GM19467 (cell line): Measurements from ENCODE around the gene SLC6A16.
"Not testable (repeated sequence)": the region's sequence is repeated elsewhere in the genome, so short reads cannot be mapped to it uniquely, and the experiment has no call there.

Experiments
- ATAC-seq: cut with Tn5 transposase; IDR thresholded peaks from one replicate; pipeline ENCODE4 v1.9.1; 2021; ENCODE audit warnings: mild to moderate bottlenecking, moderate library complexity; ENCODE audit not compliant: unreplicated experiment

SLC6A16 gene

DNA sequence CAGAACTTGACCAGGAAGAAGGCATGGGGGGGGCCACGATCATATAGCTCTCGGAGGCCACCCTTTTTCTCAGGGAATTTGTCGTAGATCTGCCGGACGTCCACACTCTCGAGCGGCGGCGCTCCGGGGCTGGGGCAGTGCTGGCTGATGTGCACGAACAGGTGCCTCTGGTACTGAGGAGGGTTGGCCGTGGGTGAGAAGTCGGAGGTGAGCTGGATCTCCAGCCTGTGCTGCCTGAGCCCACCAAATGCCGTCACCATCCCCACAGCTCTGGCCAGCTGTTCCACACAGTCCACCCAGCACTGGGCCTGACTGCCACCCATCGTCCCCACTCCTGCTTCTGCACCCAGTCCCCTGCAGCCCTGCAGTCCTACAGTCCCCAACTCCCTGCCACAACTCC is 22.2 kb upstream of the SLC6A16 start:
- ATAC-seq, result no peak

GRCh38 chr19:49344505-49345423 is 19.8 kb upstream of the SLC6A16 start:
- ATAC-seq, result no peak

- no peak for ATAC-seq
Observed at GRCh38 chr19:49343123-49343522, 18.1 kb upstream of the SLC6A16 start.

- no peak for ATAC-seq
Observed at GRCh38 chr19:49342291-49342721, 17.3 kb upstream of the SLC6A16 start.

DNA sequence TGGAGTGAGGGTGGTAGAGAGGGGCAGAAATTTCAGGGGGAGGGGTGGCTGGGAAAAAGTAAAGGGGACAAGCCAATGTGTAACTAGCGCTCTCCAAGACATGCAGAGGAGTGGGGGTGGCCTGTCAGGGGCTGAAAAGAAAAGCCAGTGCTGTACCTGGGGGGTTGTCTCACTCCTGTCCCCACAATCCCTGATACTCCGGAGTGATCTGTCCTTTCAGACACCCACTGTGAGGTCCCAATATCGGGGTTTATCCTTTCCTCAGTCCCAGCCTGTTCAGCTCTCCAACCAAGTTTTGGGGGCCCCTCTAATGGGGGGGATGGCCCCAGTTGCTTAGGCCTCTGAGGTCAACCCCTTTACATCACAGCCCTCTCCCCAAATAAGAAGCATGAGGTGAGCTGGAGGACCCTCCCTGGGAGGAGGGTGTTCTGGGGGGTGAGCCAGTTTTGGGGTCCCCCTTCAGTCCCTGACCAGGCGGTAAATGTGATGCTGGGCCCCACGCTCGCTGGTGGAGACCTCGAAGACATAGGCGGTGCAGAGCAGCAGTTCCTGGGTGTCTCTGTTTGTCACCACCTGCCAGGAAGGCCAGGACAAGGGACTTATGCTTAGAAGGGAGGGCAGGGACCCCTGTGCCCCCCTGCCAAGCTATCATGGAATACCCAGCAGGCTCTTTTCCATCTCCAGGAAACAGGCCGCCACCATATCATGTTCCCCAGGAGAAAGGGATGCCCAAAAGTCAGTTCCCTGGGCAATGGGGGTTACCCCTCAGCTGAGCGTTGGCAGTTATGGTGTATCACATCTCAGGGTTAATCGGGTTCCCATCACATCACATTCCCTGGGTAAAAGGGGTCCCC is 16.1 kb upstream of the SLC6A16 start:
- ATAC-seq, result no peak

DNA sequence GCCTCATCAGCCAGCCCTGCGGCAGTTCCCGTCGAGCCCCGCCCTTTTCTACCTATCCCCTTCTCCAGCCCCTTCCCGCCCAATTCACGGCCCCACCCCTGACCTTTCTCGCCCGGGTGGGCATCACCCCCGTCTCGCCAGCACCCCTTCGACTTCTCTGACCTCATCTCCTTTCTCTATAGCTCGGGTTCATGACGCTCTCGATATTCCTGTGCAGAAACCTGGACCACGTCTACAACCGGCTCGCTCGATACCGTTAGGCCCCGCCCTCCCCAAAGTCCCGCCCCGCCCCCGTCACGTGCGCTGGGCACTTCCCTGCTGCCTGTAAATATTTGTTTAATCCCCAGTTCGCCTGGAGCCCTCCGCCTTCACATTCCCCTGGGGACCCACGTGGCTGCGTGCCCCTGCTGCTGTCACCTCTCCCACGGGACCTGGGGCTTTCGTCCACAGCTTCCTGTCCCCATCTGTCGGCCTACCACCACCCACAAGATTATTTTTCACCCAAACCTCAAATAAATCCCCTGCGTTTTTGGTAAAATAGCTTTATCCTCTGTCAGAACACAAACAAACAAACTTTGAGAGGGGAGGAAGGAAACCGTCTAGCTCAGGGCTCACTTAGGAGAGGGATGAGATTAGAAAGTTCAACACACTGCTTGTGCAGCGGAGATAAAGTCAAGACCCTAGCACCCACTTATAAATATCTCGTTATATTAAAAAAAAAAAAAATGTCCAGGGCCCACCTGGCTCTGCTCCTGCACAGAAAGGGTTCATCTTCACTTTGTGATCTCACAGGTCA is 15.3 kb upstream of the SLC6A16 start:
- peak; percentile 44 for ATAC-seq

DNA sequence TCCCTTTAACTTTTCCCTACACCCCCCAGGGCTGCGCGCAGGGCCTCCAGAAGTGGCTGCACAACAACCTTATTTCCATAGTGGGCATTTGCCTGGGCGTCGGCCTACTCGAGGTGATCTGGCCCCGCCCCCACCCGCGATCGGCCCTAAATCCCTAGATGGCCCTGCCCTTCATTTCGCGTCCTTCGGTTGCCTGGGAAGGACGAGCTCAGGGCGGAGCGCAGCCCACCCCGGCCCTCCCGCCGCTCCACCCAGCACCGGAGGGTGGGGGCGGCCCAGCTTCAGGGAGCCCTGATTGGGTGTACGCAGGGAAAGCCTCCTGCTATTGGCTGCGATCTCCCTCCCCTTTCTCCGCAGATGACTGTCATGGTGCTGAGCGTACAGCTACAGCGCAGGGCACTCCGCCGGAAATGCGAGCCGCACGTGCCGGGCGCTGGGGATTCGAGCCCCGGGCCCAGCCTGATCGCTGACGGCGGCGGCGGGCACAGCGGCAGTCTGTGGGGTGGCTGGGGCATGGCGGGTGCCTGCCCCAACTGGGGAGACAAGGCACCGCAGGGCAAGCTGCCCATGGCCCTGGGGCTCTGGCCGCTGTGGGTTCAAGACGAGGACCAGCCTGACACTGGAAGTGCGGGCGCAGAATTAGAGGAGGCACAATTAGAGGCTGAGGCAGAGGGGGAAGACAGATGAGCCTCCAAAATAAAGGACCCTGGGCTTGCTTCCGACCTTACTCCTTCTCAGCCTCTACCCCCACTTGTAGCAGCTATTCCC is 14.5 kb upstream of the SLC6A16 start:
- no peak for ATAC-seq

- no peak for ATAC-seq
Observed at GRCh38 chr19:49338691-49339300, 13.8 kb upstream of the SLC6A16 start.

- ATAC-seq, result no peak
Observed at GRCh38 chr19:49338023-49338677, 13.2 kb upstream of the SLC6A16 start.

DNA sequence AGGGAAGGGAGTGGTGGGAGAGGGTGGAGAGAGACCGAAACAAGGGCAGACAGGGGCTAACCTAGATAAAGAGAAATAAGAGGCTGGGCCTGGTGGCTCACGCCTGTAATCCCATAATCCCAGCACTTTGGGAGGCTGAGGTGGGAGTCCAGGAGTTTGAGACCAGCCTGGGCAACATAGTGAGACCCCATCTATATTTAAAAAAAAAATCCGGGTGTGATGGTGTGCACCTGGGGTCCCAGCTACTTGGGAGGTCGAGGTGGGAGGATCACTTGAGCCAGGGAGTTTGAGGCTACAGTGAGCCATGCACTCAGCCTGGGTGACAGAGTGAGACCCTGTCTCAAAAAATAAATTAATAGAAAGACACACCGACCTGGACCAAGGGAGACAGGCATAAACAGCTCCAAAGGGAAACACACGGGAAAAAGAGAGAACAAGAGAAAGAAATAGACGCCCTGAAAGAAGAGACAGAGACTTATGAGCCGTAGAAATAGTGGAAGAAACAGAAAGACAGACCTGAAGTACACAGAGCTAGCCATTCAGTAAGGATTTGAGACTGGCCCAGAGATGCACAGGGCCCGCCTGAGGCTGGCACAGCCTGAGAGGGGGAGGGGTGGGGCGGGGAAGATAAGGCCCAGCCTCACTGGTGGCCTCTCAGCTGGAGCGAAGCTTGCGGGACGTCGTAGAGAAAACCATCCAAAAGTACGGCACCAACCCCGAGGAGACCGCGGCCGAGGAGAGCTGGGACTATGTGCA is 12.5 kb upstream of the SLC6A16 start:
- no peak for ATAC-seq

DNA sequence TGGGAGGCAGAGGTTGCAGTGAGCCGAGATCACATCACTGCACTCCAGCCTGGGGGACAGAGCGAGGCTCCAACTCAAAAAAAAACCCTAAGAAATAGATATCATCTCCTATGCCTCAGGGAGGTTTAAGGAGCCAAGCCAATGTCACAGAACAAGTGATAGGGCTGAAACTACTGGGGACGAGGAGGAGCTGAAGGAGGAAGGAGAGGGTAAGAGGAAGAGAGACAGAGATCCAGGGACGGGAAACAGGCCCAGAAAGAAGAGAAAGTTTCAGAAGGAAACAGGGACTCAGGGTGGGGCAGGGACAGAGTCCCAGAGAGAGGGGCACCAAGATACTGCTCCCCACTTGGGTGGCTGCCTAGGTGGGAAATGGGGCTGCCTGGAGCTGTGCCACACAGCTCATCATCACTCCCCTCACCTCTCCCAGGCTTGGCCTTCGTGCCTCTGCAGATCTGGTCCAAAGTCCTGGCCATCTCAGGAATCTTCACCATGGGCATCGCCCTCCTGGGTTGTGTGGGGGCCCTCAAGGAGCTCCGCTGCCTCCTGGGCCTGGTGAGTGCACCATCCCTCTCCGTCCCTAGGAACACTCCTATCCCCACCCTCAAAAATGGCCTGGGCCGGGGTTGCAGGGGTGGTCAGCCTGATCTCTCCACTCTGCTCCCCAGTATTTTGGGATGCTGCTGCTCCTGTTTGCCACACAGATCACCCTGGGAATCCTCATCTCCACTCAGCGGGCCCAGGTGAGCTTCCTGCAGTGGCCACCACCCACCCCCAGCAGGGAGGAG is 11.7 kb upstream of the SLC6A16 start:
- ATAC-seq, result no peak

- no peak for ATAC-seq
Observed at GRCh38 chr19:49335784-49336481, 10.9 kb upstream of the SLC6A16 start.

- ATAC-seq, result no peak
Observed at GRCh38 chr19:49335071-49335783, 10.2 kb upstream of the SLC6A16 start, which contains the start of gene CD37. TSS of gene CD37 (plus strand) at chr19:49335406. CDS start at chr19:49335541, 135 bp downstream.

DNA sequence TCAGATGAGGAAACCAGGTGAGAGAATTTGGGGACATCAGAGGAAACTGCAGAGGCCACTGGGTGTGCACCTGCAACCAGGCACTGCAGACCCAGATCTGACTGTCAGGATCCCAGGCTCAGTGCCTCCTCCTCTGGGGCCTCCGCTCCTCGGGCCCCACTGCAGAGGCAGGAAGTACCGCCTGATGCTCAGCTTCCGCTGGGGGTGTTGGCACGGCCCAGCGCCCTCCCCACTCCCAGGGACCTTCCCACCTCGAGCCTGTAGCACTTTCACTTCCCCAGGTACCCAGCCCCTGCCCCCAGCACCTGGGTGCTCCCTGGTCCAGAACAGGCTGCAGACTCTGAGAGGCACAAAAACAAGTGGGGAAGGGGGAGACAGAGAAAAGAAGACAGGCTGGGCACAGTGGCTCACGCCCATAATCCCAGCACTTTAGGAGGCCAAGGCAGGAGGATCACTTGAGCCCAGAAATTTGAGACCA is 8.9 kb upstream of the SLC6A16 start:
- ATAC-seq, result peak; percentile 39

DNA sequence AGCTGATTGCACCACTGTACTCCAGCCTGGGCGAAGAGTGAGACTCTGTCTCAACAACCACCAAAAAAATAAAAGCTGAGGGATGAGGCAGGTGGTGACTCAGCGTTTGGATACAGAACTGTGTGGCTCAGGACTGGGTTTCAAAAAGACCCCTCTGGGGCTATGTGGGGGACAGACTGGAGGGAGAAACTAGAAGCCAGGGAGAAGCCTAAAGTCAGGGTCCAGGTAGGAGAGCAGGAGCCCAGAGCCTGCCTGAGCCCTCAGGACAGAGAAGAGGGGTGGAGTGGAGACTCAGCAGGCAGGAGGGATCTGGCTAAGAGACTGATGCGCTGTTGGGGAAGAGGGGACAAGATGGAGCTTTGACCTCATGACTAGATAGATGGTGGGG is 8.4 kb upstream of the SLC6A16 start:
- no peak for ATAC-seq

GRCh38 chr19:49332691-49333417 is 7.9 kb upstream of the SLC6A16 start:
- ATAC-seq, result not testable (repeated sequence)
